PC-9 (cell line): ENCODE data around the gene TWNK.

Experiments used
- EZH2 ChIP-seq: fragments of 200-600 bp; sonication (generic); IDR thresholded peaks from 2 replicates; pipeline ENCODE4 v1.8.0; 2017; ENCODE audit warnings: antibody characterized with exemption, low read depth
- TF ChIP-seq, protein P1 (sequence below): fragments of 200-600 bp; sonication (generic); conservative IDR thresholded peaks from 2 replicates; pipeline ENCODE4 v1.6.1; 2017; ENCODE audit warnings: mixed run types, antibody characterized with exemption, mild to moderate bottlenecking, moderate library complexity

DNA sequence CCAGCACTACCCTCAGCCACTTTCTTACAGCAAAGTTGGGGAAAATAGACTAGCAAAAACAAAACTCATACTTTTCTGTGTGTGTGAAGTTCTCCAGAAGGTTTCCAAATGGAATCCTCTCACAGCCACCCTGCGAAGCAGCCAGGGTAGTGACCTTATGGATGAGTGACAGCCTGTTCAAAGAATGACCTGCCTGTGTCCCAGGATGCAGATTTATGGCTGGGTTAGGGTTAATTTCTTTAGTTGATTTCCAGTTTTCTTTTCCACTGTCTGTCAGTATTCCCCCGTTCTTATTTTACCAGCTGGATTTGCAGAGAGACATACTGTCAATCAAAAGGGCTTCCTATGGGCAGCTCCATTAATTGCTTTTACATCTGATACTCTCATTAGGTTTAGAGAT lies 20.5 kb upstream of the TWNK start:
- TF ChIP-seq, protein P1, sequence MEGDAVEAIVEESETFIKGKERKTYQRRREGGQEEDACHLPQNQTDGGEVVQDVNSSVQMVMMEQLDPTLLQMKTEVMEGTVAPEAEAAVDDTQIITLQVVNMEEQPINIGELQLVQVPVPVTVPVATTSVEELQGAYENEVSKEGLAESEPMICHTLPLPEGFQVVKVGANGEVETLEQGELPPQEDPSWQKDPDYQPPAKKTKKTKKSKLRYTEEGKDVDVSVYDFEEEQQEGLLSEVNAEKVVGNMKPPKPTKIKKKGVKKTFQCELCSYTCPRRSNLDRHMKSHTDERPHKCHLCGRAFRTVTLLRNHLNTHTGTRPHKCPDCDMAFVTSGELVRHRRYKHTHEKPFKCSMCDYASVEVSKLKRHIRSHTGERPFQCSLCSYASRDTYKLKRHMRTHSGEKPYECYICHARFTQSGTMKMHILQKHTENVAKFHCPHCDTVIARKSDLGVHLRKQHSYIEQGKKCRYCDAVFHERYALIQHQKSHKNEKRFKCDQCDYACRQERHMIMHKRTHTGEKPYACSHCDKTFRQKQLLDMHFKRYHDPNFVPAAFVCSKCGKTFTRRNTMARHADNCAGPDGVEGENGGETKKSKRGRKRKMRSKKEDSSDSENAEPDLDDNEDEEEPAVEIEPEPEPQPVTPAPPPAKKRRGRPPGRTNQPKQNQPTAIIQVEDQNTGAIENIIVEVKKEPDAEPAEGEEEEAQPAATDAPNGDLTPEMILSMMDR = no peak
- no peak for TF ChIP-seq EZH2
